Mesenchymal stem cell (in vitro differentiated cells and primary cell): ENCODE results near the gene TMEM236.
"Not testable (repeated sequence)": the region's sequence is repeated elsewhere in the genome, so short reads cannot be mapped to it uniquely, and the experiment has no call there.

Experiments
- DNase-seq: peaks from one replicate; pipeline ENCODE4 v3.0.0-alpha.2; 2013
- H2AFZ ChIP-seq: one replicate; pipeline ENCODE4 v1.6.1; 2013; ENCODE audit warnings: low read depth, mild to moderate bottlenecking, control low read depth, inconsistent platforms, low read length, moderate library complexity
- H2AK5ac ChIP-seq: 2 replicates; pipeline ENCODE4 v1.6.1; 2013; ENCODE audit warnings: low read length, moderate library complexity, mild to moderate bottlenecking, inconsistent platforms; ENCODE audit not compliant: severe bottlenecking
- H2BK120ac ChIP-seq: one replicate; pipeline ENCODE4 v1.6.1; 2013; ENCODE audit warnings: low read depth, mild to moderate bottlenecking, inconsistent platforms, low read length, moderate library complexity
- H2BK12ac ChIP-seq, 2 experiments: one replicate each; pipeline ENCODE4 v1.6.1; 2013; ENCODE audit warnings: inconsistent platforms in 2 of 2, low read length in 2 of 2, mild to moderate bottlenecking in 2 of 2, moderate library complexity in 2 of 2, control low read depth in 1 of 2
- H2BK15ac ChIP-seq: one replicate; pipeline ENCODE4 v1.6.1; 2013; ENCODE audit warnings: mild to moderate bottlenecking, low read depth, inconsistent platforms; ENCODE audit not compliant: poor library complexity, severe bottlenecking
- H2BK5ac ChIP-seq: 2 replicates; pipeline ENCODE4 v1.6.1; 2013; ENCODE audit warnings: low read depth, mild to moderate bottlenecking, low read length, control low read depth, inconsistent platforms; ENCODE audit not compliant: poor library complexity, severe bottlenecking
- H3K14ac ChIP-seq, 2 experiments: one replicate each; pipeline ENCODE4 v1.6.1; 2013; ENCODE audit warnings: inconsistent platforms in 2 of 2, low read length in 2 of 2, control low read depth in 1 of 2, mild to moderate bottlenecking in 1 of 2, moderate library complexity in 1 of 2
- H3K18ac ChIP-seq, 2 experiments: one replicate each; pipeline ENCODE4 v1.6.1; 2013; ENCODE audit warnings: inconsistent platforms in 2 of 2, low read length in 2 of 2, control low read depth in 1 of 2, low read depth in 1 of 2, mild to moderate bottlenecking in 1 of 2
- H3K23ac ChIP-seq, 2 experiments: one replicate each; pipeline ENCODE4 v1.6.1; 2013; ENCODE audit warnings: inconsistent platforms in 2 of 2, low read length in 2 of 2, mild to moderate bottlenecking in 2 of 2, moderate library complexity in 2 of 2, control low read depth in 1 of 2
- H3K27ac ChIP-seq: 2 replicates; pipeline ENCODE4 v1.5.1; 2013; ENCODE audit warnings: mild to moderate bottlenecking, moderate library complexity, low read length, control low read depth, inconsistent platforms; ENCODE audit not compliant: poor library complexity, severe bottlenecking
- H3K27me3 ChIP-seq, 2 experiments: 2 replicates each; pipeline versions ENCODE4 v1.6.1 to v1.7.0; 2013; ENCODE audit warnings: low read length in 2 of 2, mild to moderate bottlenecking in 2 of 2, moderate library complexity in 2 of 2, control low read depth in 1 of 2, inconsistent platforms in 1 of 2; ENCODE audit not compliant: control insufficient read depth in 1 of 2, insufficient read depth in 1 of 2
- H3K36me3 ChIP-seq, 2 experiments: 2 replicates each; pipeline versions ENCODE4 v1.6.1 to v1.7.0; 2013; ENCODE audit warnings: low read length in 2 of 2, control low read depth in 1 of 2, inconsistent platforms in 1 of 2, low read depth in 1 of 2, mild to moderate bottlenecking in 1 of 2; ENCODE audit not compliant: insufficient read depth in 2 of 2, control insufficient read depth in 1 of 2
- H3K4ac ChIP-seq, 2 experiments: one replicate each; pipeline ENCODE4 v1.6.1; 2013; ENCODE audit warnings: inconsistent platforms in 2 of 2, low read length in 2 of 2, mild to moderate bottlenecking in 2 of 2, moderate library complexity in 2 of 2, control low read depth in 1 of 2, low read depth in 1 of 2
- H3K4me1 ChIP-seq: 2 replicates; pipeline ENCODE4 v1.6.1; 2013; ENCODE audit warnings: low read depth, low read length, control low read depth; ENCODE audit not compliant: control insufficient read depth, insufficient read depth
- H3K4me2 ChIP-seq: 2 replicates; pipeline ENCODE4 v1.6.1; 2013; ENCODE audit warnings: low read length, mild to moderate bottlenecking, inconsistent platforms; ENCODE audit not compliant: poor library complexity, severe bottlenecking
- H3K4me3 ChIP-seq, 2 experiments: 2 replicates each; pipeline versions ENCODE4 v1.5.1 to v1.7.0; 2013; ENCODE audit warnings: low read length in 2 of 2, mild to moderate bottlenecking in 2 of 2, control low read depth in 1 of 2, low read depth in 1 of 2; ENCODE audit not compliant: insufficient read depth in 1 of 2
- H3K79me1 ChIP-seq: replicated peaks from 2 replicates; pipeline ENCODE4 v1.6.1; 2013; ENCODE audit warnings: mild to moderate bottlenecking, control low read depth, low read length, inconsistent platforms; ENCODE audit not compliant: poor library complexity, severe bottlenecking
- H3K9ac ChIP-seq: 2 replicates; pipeline ENCODE4 v1.7.0; 2013; ENCODE audit warnings: mild to moderate bottlenecking, low read length, moderate library complexity
- H3K9me3 ChIP-seq: 2 replicates; pipeline ENCODE4 v1.7.0; 2013; ENCODE audit warnings: mild to moderate bottlenecking, low read length; ENCODE audit not compliant: control insufficient read depth
- H4K8ac ChIP-seq: one replicate; pipeline ENCODE4 v1.6.1; 2013; ENCODE audit warnings: inconsistent platforms, mild to moderate bottlenecking, low read length, moderate library complexity
- H4K91ac ChIP-seq: one replicate; pipeline ENCODE4 v1.6.1; 2013; ENCODE audit warnings: mild to moderate bottlenecking, low read length, inconsistent platforms
- WGBS: methylation state at CpG from one replicate; pipeline ENCODE4 v1.1.7; 2013; ENCODE audit warnings: mixed read lengths; 5-methylcytosine and 5-hydroxymethylcytosine counted together

The TMEM236 gene

DNA sequence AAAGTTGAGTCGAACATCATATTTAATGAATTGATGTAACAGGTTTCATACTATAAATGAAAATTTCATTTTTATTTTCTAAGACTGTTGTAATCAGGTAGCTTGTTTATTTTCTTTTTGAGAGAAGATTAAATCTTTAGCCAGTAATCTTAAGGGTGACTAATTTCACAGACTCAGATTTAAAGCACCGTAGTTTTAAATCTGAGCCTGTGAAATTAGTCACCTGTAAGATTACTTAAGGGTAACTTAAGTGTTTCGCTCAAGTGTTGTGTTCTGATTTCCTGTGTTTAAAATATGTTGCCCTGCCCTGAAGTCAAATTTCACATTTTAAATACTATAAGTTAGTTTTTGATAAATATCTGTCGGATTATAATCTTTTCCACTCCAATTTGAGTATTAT lies 35.8 kb upstream of the TMEM236 start:
- Histone ChIP-seq H3K4ac (no peak overlapping the region), H3K4me3 (no peak overlapping the region), H3K9me3 (peaks cover 4% of the 10 kb centered on the region), H3K27ac (no peak overlapping the region), H4K91ac (no peak overlapping the region), H3K27me3 (no peaks in the 10 kb centered on the region), H3K9ac (no peak overlapping the region), H3K4me1 (peaks cover 5% of the 10 kb centered on the region), H2BK12ac (no peak overlapping the region), H3K4me2 (no peak overlapping the region), H2BK120ac (no peak overlapping the region), H3K18ac (no peak overlapping the region), H3K23ac (no peak overlapping the region), H3K14ac (no peak overlapping the region), H3K36me3 (peaks cover 11 to 66% of the 10 kb centered on the region in 2 experiments), H2BK15ac (no peak overlapping the region), H2BK5ac (no peak overlapping the region), H2AK5ac (no peak overlapping the region), H2AFZ (no peak overlapping the region), H3K79me1 (peaks cover 10% of the 10 kb centered on the region), H4K8ac (no peak overlapping the region)
- WGBS = 86% methylated on average over 1 of the region's 4 CpGs
- no peak for DNase-seq

DNA sequence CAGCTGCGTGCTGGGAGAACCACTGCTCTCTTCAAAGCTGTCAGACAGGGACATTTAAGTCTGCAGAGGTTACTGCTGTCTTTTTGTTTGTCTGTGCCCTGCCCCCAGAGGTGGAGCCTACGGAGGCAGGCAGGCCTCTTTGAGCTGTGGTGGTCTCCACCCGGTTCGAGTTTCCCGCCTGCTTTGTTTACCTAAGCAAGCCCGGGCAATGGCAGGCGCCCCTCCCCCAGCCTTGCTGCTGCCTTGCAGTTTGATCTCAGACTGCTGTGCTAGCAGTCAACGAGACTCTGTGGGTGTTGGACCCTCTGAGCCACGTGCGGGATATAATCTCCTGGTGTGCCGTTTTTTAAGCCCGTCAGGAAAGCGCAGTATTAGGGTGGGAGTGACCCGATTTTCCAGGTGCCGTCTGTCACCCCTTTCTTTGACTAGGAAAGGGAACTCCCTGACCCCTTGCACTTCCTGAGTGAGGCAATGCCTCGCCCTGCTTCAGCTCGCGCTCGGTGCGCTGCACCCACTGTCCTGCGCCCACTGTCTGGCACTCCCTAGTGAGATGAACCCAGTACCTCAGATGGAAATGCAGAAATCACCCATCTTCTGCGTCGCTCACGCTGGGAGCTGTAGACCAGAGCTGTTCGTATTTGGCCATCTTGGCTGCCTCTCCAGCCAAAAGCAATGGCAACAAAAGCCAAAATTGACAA lies 29.5 kb upstream of the TMEM236 start:
- not testable (repeated sequence) for H2AFZ ChIP-seq, H3K36me3 ChIP-seq, H3K27me3 ChIP-seq, H3K9me3 ChIP-seq, H3K79me1 ChIP-seq, H3K9ac ChIP-seq, H3K14ac ChIP-seq, H2BK120ac ChIP-seq, H3K18ac ChIP-seq, H4K91ac ChIP-seq, H3K4me1 ChIP-seq, H3K4me2 ChIP-seq, DNase-seq, H3K4me3 ChIP-seq, H3K23ac ChIP-seq, H2BK5ac ChIP-seq, H2BK12ac ChIP-seq, H2BK15ac ChIP-seq, H4K8ac ChIP-seq, H2AK5ac ChIP-seq, H3K27ac ChIP-seq, H3K4ac ChIP-seq
- WGBS = 96% methylated on average over 24 of the region's 25 CpGs

GRCh38 chr10:17725703-17726102 lies 26.3 kb upstream of the TMEM236 start:
- H3K27ac ChIP-seq = no peak overlapping the region
- no peak overlapping the region for H2BK120ac ChIP-seq
- no peak overlapping the region for H3K18ac ChIP-seq
- no peak overlapping the region for H4K91ac ChIP-seq
- no peak overlapping the region for H2AFZ ChIP-seq
- H3K4me3 ChIP-seq = no peak overlapping the region
- H3K4ac ChIP-seq = no peak overlapping the region
- no peak overlapping the region for H3K9ac ChIP-seq
- H3K23ac ChIP-seq = no peak overlapping the region
- H2BK15ac ChIP-seq = no peak overlapping the region
- H4K8ac ChIP-seq = no peak overlapping the region
- H3K9me3 ChIP-seq = no peaks in the 10 kb centered on the region
- H3K4me2 ChIP-seq = no peak overlapping the region
- 96% methylated on average over 7 of the region's 7 CpGs for WGBS
- H2BK5ac ChIP-seq = no peak overlapping the region
- H3K14ac ChIP-seq = no peak overlapping the region
- H3K79me1 ChIP-seq = no peaks in the 10 kb centered on the region
- DNase-seq = no peak
- no peak overlapping the region for H2BK12ac ChIP-seq
- H3K36me3 ChIP-seq = peaks cover 4 to 6% of the 10 kb centered on the region in 2 experiments
- H3K4me1 ChIP-seq = no peaks in the 10 kb centered on the region
- no peaks in the 10 kb centered on the region for H3K27me3 ChIP-seq
- no peak overlapping the region for H2AK5ac ChIP-seq

- no peak overlapping the region for H2BK15ac ChIP-seq
- H3K4me1 ChIP-seq = no peaks in the 10 kb centered on the region
- no peak overlapping the region for H3K4ac ChIP-seq
- no peak overlapping the region for H3K4me3 ChIP-seq
- H2BK12ac ChIP-seq = no peak overlapping the region
- H4K91ac ChIP-seq = no peak overlapping the region
- no peak overlapping the region for H3K4me2 ChIP-seq
- no peak overlapping the region for H2BK5ac ChIP-seq
- H3K79me1 ChIP-seq = no peaks in the 10 kb centered on the region
- H3K18ac ChIP-seq = no peak overlapping the region
- no peak overlapping the region for H3K27ac ChIP-seq
- no peak for DNase-seq
- no peak overlapping the region for H3K9ac ChIP-seq
- H3K23ac ChIP-seq = no peak overlapping the region
- H4K8ac ChIP-seq = no peak overlapping the region
- H2AFZ ChIP-seq = no peak overlapping the region
- no peaks in the 10 kb centered on the region for H3K9me3 ChIP-seq
- H2AK5ac ChIP-seq = no peak overlapping the region
- no peaks in the 10 kb centered on the region for H3K27me3 ChIP-seq
- no peak overlapping the region for H3K14ac ChIP-seq
- H2BK120ac ChIP-seq = no peak overlapping the region
- peaks cover 0 to 4% of the 10 kb centered on the region in 2 experiments for H3K36me3 ChIP-seq
- WGBS = 98% methylated on average over 6 of the region's 6 CpGs
Observed at GRCh38 chr10:17729630-17730029, 22.4 kb upstream of the TMEM236 start.
